GM18526 (cell line): ENCODE results near the gene GRAMD1B.

ENCODE experiments used
- POLR2A ChIP-seq: IDR thresholded peaks from 3 replicates; pipeline ENCODE4 v1.6.1; 2011; ENCODE audit not compliant: insufficient read length; ENCODE audit errors: extremely low read depth

GRAMD1B gene

DNA sequence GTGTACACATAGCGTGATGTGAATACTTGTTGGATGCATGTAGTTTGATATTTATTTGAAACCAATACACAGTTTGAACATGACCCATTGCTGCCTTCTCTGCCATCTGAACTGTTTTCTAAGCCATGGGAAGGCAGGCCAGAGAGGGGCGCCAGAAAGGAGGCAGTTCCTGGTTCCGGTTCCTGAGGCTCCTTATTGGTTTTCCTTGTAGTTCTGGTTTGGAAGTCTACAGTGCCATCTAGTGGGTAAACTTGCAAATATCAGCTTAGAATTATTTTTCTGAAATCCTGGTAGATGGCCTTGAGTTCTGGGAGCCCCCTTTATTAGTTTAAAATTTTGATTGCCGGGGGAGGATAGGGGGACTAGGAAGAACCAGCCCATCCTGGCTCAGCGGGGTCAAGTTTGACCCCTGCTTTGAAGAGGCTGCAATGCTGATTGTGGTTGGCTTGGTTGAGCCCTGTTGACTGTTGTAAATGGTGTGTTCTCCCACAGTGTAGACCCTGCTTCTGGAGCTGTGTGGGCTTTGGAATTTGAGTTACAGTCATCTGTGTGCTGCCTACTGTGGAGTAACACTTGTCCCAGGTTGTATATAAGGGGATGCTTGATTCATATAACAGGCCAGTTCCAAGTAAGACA lies 48.4 kb downstream of the GRAMD1B start:
- no peak for TF ChIP-seq POLR2A

DNA sequence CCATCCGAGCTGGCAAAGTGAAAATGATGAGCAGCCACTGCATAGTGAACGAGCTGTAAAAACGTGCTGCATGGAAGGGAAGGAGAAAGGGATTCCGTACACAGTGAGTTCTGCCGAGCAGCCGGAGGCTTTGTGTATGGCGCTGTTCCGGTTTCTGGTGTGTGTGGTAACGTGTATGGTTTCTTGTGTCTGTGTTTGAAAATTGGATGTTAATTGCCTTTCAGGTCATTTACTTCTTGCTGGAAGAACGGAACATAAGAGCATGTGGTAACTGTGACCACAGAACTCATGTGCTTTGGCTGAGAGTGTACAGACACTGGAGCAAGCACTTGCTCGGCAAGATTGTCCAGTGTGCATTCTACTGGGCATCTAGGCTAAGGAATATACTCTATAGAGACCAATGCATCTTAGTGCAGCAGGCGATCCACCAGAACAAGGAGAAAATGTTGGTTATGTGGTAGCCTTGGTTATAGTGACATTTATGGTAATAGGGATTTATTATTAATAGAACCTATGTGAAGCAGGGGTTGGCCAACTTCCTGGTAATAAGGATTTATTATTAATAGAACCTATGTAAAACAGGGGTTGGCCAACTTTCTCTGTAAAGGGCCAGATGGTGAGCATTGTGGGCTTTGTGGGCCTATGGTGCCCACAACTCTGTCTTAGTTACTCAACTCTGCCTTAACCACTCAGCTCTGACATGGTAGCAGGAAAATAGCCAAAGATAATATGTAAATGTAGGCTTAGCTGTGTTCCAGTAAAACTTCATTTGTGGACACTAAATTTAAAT lies 49.2 kb downstream of the GRAMD1B start:
- no peak for TF ChIP-seq POLR2A

DNA sequence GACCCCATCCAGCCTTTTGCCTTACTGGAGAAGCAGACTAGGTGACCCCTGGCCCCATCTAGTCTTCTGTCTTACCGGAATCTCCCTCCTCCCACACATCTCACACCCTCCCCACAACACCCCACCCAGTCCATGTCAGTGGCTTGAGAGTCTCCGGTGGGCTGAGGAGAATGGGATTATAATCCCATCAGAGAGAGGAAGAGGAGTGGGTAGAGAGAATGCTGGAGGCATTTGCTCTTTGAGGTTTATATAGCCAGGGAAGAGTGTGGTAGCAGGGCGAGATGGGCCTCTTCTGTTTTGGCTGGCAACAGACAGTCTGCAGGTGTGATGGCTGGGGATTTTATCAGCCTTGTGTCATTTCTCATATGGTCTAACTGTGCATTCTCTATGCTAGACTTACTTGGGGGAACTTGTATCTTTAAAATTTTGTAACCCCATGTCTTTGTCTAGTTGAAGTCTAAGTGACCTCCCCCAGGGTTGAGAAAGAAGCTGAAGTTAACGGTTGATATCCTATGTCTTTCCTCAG lies 50.3 kb downstream of the GRAMD1B start:
- TF ChIP-seq POLR2A, result no peak

DNA sequence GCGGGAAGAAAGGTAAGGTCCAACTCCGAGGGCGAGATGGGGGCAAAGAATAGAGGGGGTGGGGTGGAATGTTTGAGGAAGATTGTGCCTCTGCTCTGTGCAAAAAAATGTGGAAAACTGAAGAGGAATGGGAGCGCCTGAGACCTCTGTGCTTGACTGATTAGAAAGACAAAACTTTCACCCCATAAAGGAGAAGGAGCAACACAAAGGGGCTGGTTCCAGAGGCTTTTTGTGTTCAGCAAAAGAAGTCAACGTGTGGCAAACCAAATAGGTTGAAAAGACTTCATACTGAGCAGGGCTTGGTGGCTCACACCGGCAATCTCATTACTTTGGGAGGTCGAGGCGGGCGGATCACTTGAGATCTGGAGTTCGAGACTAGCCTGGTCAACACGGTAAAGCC lies 50.8 kb downstream of the GRAMD1B start:
- no peak for TF ChIP-seq POLR2A

DNA sequence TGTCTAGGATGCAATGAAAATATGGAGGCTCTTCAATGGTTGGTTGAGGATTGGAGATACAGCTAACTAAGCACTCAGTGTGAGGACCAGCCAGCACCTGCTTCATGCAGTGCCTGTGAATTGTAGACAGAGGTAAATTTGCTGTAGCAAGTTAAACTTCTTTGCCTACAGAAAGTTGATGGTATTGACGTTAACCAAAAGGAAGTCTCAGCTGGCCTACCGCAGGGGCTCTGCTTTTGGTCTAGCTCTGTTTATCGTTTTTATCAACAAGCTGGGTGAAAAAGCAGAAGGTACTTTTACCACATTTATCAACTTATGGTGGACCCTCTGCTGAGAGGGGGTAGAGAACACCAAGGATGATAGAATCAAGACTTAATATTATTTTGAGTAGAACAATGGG lies 51.6 kb downstream of the GRAMD1B start:
- TF ChIP-seq POLR2A, result no peak

DNA sequence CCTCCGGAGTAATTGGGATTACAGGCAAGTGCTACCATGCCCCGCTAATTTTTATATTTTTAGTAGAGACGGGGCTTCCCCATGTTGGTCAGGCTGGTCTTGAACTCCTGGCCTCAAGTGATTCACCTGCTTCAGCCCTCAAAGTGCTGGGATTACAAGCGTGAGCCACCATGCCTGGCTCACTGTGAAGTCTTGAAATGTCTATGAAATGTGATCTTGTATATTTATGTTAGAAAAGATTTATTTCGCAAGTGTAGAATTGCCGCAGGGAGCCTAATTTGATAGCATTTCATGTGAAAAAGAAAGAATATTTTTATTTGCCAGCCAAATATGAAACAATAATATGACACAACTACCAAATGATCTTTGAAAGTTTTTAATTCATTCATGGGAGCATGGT lies 52.1 kb downstream of the GRAMD1B start:
- no peak for TF ChIP-seq POLR2A

DNA sequence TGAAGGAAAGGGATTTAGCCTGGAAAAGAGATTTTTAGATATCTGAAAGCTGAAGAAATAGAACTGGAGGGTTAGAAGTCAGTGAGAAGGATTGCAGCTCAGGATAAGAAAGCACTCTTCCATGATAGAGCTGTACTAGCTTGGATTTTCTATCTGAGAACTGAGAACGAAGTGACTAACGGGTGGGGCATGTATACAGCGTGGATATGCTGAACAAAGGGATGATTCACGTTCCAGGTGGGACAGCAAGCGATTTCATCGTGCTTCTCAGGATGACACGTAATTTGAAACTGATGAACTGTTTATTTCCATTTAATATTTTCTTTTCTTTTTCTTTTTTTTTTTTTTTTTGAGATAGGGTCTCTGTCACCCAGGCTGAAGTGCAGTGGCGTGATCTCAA lies 53.0 kb downstream of the GRAMD1B start:
- no peak for TF ChIP-seq POLR2A

DNA sequence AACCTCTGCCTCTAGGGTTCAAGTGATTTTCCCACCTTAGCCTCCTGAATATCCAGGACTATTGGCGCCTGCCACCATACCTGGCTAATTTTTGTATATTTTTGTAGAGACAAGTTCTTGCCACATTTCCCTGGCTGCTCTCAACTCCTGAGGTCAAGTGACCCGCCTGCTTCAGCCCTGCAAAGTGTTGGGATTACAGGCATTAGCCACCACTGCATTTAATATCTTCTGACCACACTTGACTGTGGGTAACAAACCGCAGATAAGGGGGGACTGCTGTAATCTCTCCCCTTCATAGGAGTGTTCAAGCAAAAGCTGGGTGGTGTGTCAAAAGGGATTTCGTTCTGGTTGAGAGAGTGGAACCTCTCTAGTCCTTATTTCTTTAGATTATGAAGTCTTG lies 53.4 kb downstream of the GRAMD1B start:
- TF ChIP-seq POLR2A, result no peak

DNA sequence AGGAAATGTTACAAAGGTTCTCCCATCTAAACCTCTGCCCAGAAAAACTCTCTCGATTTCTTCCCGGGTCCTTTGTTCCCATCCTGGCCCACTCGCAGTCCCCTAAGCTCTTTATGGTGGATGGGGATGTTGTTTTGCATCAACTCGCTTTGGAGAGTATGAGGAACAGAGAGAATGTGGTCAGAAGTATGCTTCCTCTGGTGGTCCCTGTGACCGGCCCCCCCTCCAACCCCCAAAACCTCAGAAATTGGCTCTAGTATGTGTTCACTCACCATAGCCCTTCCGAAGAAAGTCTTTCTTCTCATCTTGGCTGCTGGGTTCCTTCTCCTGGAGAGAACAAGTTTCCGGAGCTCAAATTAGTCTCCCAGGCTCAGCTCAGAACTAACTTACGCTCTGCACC lies 54.4 kb downstream of the GRAMD1B start:
- TF ChIP-seq POLR2A, result no peak

DNA sequence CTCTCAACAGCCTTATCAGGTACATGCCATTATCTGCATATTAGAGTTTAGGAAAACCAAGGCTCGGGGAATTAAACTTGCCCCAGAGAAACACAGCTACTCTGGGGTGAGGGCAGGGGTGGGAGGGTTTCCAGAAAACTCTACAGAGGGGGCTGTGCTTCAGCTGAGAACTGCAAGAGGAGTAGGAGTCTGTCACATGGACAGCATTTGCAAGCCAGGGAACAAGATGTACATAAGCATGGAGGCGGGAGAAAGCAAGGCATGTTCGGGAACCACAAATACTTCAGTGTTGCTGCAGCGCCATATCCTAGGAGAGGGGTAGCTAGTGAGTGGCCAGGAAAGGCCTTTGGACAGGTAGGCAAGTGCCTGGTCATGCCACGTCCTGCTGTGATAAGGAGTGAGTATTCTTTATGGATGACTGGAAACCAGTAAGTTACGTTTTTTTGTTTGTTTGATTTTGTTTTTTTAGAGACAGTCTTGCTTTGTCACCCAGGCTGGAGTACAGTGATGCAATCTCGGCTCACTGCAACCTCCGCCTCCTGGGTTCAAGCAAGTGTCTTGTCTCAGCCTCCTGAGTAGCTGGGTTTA lies 57.2 kb downstream of the GRAMD1B start:
- TF ChIP-seq POLR2A, result no peak

DNA sequence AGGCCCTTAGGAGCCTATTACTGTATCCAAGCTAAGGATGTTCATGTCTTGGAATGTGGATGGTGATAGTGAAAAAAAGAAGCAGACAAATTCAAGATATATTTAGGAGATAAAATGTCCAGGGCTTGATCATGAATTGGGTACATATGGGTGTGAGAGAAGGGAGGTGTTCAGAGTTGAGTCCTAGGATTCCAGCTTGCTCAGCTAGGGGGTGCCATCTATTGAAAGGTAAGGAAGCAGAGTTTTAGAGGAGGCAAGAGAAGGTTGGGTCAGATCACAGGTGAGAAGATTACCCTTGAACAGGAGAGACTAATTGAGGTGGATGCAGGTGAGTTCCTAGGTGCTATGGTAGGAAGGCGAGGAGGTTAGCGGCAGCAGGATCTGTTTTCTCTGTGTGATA lies 60.5 kb downstream of the GRAMD1B start:
- no peak for TF ChIP-seq POLR2A

DNA sequence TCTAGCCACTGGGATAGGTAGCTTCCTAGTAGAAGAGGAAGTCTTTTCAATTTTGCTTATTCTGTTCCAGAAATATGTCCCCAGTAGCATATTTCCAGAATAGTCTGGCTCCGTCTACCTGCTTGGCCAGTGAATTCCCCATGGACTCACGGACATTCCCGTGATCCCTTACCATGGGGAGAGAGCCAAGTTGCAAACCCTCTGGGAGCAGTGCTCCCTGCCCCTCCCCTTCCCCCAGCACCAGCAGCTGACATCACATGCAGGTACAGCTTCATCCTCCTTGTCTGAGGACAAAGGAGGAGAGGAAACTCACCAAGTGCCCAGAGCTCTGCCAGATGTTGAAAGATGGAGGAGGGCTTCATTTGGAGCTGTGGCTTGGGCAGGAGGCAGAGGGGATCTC lies 61.2 kb downstream of the GRAMD1B start:
- no peak for TF ChIP-seq POLR2A

DNA sequence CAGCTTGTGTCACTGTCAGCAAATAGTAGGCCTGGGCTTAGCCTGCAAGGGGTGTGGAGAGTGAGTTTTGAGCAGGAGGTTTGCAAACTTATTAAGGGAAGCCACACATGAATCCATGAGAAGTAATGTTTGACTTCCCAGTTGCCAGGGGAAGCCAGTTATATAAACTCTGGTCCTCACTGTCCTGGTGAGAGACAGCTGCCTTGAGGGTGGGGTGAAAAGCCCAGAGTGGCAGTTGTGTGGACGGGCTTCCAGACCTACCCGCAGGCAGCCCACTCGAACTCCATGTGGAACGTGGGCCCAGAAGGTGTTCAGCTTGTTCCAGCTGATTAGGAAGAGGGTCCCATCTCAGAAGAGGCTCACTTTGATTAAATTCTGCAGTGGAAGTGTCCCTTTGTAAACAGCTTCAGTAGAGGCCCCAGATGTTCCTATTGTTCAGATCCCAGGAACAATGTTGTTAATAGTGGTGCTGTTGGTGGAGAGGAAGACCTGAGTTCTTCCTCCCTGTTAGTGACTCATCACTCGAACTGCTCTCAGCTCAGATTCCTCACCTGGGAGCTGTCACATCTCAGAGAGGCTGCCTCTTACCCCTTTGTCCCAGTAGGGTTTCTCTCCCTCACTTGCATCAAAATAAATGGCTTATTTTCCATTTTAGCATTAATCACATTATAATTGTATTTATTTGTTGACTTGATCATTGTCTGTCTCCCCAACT lies 63.4 kb downstream of the GRAMD1B start:
- TF ChIP-seq POLR2A, result no peak

DNA sequence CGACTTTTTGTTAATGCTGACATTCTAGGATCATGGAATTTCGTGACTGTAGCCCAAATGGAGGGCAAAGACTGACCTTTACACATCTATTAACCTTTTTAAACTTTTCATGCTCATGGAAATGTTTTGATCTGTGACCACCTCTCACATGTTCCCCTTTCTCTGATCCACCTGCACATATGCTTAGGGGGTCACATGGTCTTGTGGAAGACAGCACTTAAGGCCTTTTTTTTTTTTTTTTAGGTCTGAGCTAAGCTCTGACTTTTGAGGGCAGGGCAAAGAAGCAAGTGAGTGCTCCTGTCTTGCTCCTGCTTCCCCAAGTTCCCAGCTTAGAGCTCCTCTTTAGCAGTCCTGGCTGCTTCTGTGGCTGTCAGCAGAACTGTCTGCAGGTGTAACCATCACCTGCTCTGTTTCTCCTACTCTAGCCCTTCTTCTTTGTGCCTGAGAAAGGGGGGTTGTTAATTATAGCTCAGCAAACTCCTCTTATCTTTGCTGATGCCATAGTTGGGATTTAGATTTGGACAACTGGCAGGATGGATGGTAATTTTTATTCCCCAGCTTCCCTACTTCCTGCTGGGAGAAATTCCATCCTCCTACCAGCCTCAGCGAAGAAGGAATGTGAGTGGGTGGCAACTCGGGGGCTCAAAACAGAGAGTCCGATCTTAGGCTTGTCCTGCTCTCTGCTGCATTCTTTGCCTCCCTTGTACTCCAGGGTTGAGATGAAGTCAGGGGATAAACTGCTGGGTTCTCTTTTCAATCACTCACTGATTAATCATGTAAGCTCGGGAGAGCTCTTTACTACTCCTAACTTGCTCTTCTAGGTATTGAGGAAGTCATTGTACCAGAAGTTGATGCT lies 64.4 kb downstream of the GRAMD1B start:
- TF ChIP-seq POLR2A, result no peak

DNA sequence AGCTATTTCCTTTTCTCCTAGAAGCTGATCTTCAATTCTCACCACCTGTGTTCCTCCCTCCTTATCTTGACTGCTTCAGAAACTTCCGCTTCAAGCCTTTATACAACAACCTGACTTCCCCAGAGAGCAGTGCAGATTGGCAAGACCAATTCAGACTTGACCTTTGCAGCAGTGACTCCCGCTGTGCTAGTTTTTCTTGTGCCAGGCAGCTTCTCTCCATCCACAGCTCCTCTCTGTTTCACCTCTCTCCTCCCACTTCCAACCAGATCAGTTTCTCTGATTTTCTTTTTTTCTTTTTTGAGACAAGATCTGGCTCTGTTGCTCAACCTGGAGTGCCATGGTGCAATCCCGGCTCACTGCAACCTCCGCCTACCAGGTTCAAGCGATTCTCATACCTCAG lies 74.3 kb downstream of the GRAMD1B start:
- TF ChIP-seq POLR2A, result no peak
